Ishikawa (cell line): ENCODE results near the gene PLPP2.
A peak's percentile ranks its signal among the peaks of the same experiment; 100 is the strongest.

Source experiments
- CEBPB ChIP-seq: IDR thresholded peaks from 2 replicates; pipeline ENCODE4 v1.6.1; 2012
- CREB1 ChIP-seq: IDR thresholded peaks from 2 replicates; pipeline ENCODE4 v1.6.1; 2012; ENCODE audit warnings: low read depth
- EGR1 ChIP-seq: IDR thresholded peaks from 2 replicates; pipeline ENCODE4 v1.6.1; 2012
- EP300 ChIP-seq: IDR thresholded peaks from 2 replicates; pipeline ENCODE4 v1.6.1; 2012; ENCODE audit warnings: borderline replicate concordance
- FOXM1 ChIP-seq: IDR thresholded peaks from 2 replicates; pipeline ENCODE4 v1.6.1; 2012; ENCODE audit warnings: low read depth, borderline replicate concordance
- MAX ChIP-seq: IDR thresholded peaks from 2 replicates; pipeline ENCODE4 v1.6.1; 2012
- NFIC ChIP-seq: IDR thresholded peaks from 2 replicates; pipeline ENCODE4 v1.6.1; 2012
- RAD21 ChIP-seq: IDR thresholded peaks from 2 replicates; pipeline ENCODE4 v1.6.1; 2012; ENCODE audit warnings: low read depth
- REST ChIP-seq: IDR thresholded peaks from 2 replicates; pipeline ENCODE4 v1.6.1; 2012; ENCODE audit warnings: low read depth, mild to moderate bottlenecking
- TAF1 ChIP-seq: IDR thresholded peaks from 2 replicates; pipeline ENCODE4 v1.6.1; 2012; ENCODE audit warnings: low read depth, mild to moderate bottlenecking
- TCF12 ChIP-seq: IDR thresholded peaks from 2 replicates; pipeline ENCODE4 v1.6.1; 2012; ENCODE audit warnings: low read depth
- TEAD4 ChIP-seq: IDR thresholded peaks from 2 replicates; pipeline ENCODE4 v1.6.1; 2012
- USF1 ChIP-seq: IDR thresholded peaks from 2 replicates; pipeline ENCODE4 v1.6.1; 2012
- YY1 ChIP-seq: IDR thresholded peaks from 2 replicates; pipeline ENCODE4 v1.6.1; 2012; ENCODE audit warnings: low read depth
- ZBTB7A ChIP-seq: IDR thresholded peaks from 2 replicates; pipeline ENCODE4 v1.6.1; 2012; ENCODE audit warnings: low read depth

PLPP2 gene

GRCh38 chr19:305240-306150, 14.3 kb upstream of the PLPP2 start:
- TF ChIP-seq YY1 (no peak), TEAD4 (no peak), RAD21 (no peak), EP300 (no peak), MAX (no peak), EGR1 (no peak), CEBPB (no peak), TAF1 (no peak)

GRCh38 chr19:296476-297225, 5.4 kb upstream of the PLPP2 start:
- TF ChIP-seq RAD21: no peak
- TF ChIP-seq EP300: no peak
- no peak for TF ChIP-seq NFIC
- no peak for TF ChIP-seq YY1
- no peak for TF ChIP-seq CEBPB
- no peak for TF ChIP-seq MAX
- no peak for TF ChIP-seq TCF12
- TF ChIP-seq USF1: no peak
- no peak for TF ChIP-seq CREB1
- no peak for TF ChIP-seq TAF1
- no peak for TF ChIP-seq REST
- TF ChIP-seq ZBTB7A: no peak

- no peak for TF ChIP-seq USF1
- no peak for TF ChIP-seq RAD21
- no peak for TF ChIP-seq TAF1
- TF ChIP-seq ZBTB7A: no peak
- TF ChIP-seq CREB1: no peak
- no peak for TF ChIP-seq EP300
- no peak for TF ChIP-seq REST
- TF ChIP-seq TCF12: no peak
- no peak for TF ChIP-seq MAX
- TF ChIP-seq CEBPB: no peak
- no peak for TF ChIP-seq TEAD4
- TF ChIP-seq NFIC: no peak
- no peak for TF ChIP-seq YY1
- no peak for TF ChIP-seq FOXM1
Measured at GRCh38 chr19:295687-296370, 4.6 kb upstream of the PLPP2 start.

- no peak for TF ChIP-seq USF1
- TF ChIP-seq YY1: no peak
- TF ChIP-seq MAX: no peak
- TF ChIP-seq RAD21: peak; percentile 60
Measured at GRCh38 chr19:294946-295686, 3.9 kb upstream of the PLPP2 start.
